ENCODE measurements around the gene HERPUD2.

The HERPUD2 gene, protein sequence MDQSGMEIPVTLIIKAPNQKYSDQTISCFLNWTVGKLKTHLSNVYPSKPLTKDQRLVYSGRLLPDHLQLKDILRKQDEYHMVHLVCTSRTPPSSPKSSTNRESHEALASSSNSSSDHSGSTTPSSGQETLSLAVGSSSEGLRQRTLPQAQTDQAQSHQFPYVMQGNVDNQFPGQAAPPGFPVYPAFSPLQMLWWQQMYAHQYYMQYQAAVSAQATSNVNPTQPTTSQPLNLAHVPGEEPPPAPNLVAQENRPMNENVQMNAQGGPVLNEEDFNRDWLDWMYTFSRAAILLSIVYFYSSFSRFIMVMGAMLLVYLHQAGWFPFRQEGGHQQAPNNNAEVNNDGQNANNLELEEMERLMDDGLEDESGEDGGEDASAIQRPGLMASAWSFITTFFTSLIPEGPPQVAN

DNA sequence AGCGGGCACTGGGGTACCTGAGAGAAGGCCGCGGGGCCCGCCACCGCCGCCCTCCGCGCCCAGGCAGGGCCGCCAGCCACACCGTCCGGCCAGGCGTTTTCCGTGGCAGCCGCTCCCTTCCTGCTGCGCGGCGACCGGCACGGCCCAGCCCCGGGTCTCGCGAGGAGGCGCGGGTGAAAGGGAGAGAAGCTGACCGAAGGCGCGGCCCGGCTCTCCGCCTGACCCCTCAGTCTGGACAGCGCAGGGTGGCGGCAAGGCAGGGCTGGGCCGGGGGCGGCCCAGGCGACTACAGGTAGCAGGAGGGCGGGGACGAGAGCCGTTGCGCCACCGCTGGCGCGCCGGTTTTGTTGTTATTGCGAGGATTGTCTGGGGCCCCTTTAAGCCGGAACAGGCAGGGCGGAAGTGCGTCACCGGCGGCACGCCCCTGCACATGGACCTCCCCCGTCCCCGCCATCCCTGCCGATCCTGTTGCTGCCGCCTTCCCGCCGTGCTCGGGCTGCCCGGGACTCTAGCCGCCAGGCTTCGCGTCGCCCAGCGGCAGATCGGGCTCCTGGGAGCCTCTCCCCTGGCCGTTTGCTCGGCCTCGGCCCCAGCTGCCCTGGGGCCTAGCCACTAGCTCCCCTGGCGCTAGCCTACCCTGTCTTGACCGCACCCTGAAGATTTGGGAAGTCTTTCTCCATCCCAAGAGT, at the start of gene HERPUD2:
Gene HERPUD2, minus strand, starts transcription at position 352 of the 689 bp plus-strand sequence. CDS start 805 bp downstream, outside the sequence.
- peak; percentile 92 to 93 for DNase-seq

DNA sequence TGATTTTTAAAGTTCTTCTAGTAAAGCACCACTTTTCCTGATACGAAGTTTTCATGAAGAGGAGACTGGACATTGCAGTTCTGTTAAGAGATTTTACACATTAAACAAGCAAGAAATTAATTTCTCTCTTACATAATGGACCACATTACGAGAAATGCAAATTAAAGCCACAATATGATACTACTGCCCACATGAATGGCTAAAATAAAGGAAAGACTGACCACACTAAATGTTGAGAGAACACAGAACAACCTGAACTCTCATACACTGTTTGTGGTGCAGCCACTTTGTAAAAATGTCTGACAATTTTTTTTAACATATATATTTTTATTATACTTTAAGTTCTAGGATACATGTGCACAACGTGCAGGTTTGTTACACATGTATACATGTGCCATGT, 44.0 kb upstream of the HERPUD2 start:
- DNase-seq, result no peak

DNA sequence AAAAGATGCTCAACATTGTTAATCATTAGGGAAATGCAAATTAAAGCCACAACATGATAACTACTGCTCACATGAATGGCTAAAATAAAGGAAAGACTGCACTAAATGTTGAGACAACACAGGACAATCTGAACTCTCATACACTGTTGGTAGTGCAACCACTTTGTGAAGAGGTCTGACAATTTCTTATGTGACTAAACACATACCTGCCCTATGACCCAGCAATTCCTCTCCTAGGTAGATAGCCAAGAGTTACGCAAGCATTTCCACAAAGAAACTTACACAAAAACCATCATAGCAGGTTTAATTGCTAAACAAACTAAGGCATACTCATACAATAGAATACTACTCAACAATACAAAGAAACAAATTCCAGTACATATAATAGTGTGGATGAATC, 41.8 kb upstream of the HERPUD2 start:
- DNase-seq, result no peak

DNA sequence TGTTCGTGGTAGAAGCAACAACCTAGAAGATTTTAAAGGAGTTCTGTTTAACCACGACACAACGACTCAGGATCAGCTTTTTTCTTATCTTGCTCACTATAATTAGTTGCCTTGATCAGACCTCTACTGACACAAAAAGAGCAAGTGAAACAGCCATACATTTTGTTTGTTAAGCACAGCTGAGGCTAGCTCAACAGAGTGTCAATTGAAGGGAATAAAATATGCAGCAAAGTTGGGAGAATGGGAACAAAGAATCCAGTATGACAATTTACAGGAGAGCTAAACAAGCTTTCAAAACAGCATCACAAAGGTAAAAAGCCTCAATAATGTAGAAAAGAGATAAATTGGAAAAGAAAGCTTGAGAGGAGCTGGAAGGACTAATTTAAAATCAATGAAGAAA, 40.5 kb upstream of the HERPUD2 start:
- no peak for DNase-seq

DNA sequence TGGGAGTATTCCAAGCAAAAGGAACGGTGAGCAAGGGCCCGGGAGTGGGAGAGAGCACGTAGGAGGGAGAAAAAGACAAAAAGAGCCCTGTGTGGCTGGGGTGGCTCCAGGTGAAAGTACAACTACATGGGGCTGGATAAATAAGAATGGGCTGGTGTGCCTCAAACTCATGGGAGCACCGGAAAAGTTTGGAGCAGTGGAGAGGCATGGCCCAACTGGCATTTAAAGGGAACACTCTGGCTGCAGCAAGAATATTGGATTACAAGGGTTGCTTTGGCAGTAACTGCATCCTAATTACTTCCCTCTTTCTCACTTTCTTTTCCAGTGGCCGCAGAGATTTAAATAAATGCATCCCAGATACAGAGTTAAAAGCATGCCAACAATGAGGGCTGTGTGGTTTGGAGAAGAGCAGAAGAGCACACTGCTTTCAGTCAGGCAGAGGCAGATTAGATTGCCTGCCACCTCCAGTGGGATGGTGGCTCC, 39.1 kb upstream of the HERPUD2 start:
- no peak for DNase-seq

DNA sequence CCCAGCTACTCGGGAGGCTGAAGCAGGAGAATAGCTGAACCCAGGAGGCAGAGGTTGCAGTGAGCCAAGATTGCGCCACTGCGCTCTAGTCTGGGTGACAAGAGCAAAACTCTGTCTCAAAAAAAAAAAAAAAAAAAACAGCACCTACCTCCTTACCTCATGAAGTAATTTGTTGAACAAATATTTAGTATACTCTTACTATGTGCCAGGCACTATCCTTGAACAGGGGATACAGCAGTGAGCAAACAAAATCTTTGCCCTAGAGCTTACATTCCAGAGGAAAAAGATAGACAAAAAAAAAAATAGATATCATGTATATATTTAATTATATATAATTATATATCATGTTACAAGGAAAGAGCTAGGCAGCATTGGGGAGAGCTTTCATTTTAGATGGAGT, 36.4 kb upstream of the HERPUD2 start:
- no peak for DNase-seq

DNA sequence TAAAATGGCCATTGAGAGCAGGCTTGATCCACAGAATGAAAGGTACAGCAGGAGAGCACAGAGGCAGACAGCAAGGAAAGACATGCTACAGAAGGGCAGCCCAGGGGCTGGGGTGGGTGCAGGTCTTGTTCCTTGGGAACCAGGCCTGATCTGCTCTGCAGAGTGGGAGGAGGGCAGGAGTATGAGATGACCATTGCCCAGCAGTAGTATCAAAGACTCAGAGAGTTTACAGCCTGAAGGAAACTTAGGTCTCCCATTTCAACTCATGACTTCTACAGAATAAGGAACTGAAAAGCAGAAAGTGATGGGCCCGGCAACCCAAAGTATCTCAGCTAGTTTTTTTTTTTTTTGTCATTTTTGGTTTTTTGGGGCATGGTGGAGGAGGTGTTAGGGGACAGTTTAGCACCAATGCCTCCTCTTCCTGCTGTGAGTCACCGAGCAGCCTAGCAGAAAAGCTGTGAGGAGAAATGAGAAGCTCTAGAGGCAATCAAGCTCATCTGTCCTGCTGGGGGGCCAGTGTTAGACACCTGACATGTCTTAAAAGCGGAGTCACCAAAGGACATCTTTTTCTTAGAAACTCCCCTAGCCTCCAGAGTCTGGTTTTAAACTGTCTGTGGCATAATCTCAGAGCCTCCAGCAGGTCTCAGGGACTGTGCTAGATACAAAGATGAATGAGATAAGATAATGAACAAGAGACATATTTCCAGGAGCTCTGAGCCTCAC, 34.3 kb upstream of the HERPUD2 start:
- peak; percentile 52 to 75 for DNase-seq

DNA sequence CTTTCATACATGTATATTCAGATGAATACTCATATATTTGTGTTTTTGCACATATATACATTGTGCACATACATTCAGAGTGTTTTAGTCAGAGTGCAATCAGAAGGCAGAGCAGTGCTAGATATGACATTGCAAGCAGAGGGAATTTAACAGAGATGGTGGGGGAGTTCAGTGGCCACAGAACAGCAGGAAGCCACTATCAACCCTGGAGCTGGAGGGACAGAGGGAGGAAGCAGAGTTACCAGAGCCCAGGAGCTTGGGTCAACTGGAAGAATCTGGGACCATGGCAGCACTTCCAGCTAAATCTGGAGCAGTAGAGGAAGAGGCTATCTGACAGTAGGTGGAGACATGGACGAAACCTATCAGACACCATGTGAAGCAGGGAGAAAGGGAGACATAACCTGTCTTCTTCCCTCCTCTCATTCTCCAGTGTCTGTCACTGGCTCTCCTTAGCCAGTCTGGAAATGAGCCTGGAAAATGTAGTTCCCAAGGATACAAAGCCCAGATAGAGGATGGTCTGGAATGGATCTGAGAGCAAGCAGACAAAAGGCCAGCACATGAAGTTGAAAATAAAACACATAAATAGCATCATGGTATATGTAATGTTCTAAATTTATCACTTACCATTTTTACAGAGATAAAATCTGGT, 33.6 kb upstream of the HERPUD2 start:
- DNase-seq, result no peak

DNA sequence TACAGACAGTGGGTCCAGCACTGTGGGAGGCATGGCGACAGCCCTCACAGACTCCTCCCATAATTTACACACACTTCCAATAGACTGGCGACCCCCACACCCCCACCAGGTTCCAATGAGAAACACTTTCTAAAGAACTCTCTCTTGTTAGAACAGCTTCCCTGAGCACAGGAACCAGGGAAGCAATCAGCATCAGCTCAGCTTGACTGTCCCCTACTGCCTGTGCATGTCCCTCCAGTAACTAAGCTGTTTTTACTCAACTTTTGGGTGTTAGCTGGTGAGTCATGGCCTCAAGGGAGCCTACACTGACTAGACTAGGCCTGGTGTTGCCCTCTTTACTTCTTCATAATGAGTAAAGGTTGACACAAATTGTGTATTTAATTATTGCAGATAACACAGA, 32.6 kb upstream of the HERPUD2 start:
- DNase-seq, result peak in 1 of 2 donors; percentile 11

DNA sequence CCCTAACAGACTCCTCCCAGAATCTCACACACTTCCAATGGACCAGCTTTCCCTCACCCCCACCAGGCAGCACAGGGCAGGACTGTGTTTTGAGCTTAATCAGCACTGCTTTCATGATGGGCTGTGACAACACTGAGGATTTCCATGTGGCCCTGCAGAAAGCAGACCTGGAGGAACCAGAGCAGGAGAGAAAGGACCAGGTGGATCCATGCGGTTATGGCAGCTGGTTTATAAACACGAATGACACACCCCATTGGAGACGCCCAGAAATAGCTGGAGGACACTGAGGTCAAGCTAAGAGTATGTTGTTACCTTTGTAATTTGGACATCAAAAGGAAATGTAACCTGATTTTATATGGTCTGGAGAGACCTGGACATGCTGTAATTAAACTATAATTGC, 31.7 kb upstream of the HERPUD2 start:
- DNase-seq, result no peak

DNA sequence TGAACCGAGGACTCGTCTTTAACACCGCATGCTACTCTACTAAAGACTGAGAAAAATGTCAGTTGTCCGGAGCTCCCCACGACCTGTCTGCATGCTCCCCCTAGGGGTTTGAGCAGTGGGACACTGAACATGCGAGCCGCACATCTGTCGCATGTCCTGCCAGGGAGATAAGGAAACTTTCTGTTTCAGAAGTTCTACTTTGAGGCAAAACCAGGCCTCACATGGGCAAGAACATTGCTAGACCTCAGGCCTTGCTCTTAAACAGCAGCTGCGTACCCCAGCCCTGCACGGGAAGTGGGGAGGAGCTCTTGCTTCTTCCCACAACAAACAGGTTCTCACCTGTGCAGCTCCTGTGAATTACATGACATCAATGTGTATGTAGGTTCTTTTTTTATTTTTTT, 30.3 kb upstream of the HERPUD2 start:
- peak; percentile 77 to 81 for DNase-seq

DNA sequence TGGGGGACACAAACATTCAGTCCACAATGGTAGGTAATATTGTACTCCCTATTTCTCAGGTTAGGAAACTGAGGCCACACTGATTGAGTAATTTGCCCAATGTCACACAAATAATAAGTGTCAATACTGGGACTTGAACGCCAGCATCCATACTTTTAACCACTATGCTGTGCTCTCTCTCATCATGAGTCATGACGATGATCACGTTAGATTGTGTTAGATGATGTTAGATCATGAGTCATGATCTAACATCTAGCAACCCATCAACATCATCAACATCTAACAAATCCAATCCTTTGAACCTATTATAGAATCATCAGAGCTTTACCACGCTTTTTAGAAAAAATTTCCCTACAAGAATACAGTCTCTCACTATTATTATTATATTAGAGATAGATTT, 28.1 kb upstream of the HERPUD2 start:
- DNase-seq, result peak in 1 of 2 donors; percentile 36

DNA sequence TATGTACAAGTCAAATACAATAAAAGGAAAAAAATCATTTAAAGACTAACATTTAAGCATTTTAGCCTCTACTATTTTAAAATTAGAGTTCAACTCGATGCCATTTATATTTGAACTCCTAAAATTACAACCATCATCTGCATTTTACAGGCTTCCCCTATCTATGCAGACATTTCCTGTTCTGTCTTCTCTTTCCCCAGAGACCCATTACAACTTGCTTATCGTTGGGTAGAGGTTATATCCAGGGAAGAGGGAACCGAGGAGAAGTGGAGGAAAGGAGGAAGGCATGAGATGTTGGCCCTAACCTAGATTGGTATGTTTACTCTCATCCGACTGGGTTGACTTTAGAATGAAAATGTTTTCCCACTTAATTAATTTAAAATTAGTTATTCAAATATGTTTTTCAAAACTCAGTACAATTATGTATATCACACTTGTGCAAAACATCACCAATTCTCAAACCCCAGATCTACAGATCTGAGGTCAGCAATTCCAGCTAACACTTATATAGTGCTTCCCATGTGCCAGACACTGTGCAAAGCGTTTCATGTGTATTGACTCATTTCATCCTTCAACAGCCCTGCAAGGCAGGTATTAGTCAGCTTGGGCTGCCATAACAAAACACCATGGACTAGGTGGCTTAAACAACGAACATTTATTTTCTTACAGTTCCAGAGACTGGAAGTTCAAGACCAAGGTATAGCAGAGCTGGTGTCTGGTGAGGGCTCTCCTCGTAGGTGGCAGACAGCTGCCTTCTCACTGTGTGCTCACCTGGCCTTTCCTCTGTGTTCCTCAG, 27.3 kb upstream of the HERPUD2 start:
- no peak for DNase-seq

DNA sequence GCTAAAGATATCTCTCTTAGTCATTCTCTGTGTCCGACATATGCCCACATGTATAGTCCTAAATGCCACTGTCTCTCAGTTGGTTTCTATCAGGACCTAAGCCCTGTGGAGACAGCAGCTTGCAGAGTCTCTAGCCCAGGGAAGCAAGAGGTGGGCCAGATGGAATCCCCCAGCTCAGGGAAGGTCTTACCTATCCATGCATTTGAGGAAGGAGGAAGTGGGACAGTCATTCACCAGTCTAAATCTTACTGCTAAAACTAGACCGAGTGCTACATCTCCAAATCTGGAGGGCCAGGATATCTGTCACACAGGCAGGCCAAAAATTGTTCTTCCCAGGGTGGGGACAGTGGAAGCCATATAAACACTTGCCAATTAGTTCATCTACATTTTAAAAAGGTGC, 26.4 kb upstream of the HERPUD2 start:
- DNase-seq, result no peak

DNA sequence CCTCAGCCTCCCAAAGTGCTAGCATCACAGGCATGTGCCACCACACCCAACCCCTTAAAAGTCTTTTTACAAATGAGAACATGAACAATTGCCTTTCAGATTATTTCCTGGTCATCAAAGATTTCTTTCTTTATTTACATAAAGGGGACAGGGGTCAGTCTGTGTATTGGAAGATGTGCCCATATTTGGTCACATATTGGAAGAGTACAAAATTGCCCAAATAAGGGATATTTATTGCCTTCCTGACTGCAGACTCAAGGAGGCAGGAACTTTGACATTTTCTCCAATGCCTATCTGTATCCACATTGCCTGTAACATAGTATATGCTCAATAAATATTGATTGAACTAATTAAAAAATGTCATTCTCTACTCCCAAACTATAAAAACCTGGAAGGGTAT, 25.9 kb upstream of the HERPUD2 start:
- no peak for DNase-seq

DNA sequence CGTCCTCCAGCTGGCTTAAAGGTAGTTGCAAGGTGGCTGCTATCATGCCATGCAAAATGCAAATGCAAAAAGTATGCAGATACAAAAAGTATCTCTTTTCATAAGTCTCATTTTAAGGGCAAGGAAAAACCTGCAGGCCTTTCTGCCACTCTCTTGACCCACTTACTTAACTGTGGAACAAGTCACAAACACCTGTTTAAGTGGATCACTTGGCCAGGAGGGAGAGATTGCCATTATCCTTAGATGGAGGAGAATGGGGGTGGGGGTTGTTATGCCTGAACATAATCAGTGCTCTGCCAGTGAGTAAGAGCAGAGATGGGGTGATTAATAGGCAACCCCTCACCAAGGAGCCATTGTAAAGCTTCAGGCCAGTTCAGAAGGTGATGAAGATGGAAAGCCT, 25.1 kb upstream of the HERPUD2 start:
- DNase-seq, result no peak

DNA sequence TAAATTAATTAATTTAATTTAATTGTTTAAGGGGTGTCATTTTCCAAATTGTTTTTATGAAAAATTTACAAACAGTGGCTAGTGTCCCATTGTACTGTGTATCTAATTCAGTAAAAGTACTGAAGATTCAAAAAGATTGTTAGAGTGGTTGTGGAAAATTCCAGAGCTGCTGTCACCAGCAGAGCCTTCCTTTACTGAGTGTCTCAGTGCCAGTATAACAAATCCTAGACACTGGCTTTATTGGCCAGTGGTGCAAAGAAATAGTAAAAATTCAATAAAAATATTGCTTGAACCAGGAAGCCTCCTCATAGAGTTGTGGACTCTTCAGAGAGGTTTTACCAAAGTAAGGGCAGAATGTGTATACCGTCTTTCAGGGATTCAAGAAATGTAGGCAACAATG, 23.1 kb upstream of the HERPUD2 start:
- no peak for DNase-seq

DNA sequence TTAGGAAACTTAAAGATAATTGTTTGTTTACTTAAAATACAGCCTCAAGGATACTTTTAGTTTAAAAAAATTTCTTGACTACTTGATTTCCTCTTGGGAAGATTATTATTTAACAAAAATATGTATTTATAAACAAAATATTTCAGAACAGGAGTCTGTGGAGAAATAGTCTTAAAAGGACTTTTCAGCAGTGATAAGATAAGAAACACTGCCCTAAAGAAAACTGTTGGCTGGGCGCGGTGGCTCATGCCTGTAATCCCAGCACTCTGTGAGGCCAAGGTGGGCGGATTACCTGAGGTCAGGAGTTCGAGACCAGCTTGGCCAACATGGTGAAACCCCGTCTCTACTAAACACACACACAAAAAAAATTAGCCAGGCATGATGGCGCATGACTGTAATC, 22.6 kb upstream of the HERPUD2 start:
- no peak for DNase-seq

DNA sequence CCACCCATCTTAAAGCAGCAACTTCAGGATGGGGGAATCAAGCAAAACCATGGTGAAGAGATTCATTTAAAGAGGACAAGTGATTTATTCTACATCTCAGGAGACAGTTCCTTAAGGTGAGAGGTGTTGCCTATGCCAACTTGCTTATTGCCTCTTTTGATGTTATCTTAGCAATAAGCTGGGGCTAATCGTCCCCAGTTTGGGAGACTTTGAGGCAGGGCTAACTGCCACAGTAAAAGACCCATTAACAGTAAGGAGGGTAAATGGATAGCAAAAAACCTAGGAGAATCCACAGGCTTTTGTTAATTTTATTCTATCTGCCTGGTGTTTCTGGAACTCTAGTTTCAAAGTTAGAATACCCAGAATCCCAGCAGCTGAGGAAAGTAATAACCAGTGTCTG, 22.1 kb upstream of the HERPUD2 start:
- DNase-seq, result no peak

DNA sequence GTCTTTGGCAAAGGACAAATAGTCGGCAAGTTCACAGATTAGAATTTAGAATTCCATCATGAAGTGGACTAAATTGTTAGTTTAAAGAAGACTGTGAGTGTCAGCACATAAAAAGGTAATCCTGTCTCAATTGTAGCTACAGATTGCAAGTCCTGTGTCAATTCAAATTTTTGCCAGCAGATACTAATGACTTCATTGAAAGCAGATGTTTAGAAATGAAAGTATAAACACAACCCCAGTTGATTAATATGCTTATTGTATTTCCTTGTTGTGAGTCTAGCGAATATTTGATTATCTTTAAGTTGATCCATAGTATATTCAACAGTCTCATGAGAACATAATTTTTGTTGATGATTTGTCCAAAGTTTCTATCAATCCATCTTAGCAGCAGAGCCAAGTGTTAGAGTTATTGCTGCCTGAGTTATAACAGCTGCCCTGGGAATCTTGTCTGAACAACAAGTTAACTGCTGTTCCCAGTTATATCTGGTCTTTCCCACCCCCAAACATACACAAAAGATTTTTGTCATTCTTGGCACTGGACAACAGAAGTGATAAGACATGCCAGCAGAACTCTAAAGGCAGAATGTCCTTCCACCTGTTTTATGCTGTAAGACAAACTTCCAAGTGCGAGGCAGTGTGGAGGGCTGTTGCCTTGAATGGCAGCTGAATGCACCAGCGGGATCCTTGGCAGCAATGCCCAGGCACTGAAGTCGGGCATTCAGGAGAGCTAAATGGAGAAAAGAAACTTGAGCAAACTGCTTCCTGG, 21.3 kb upstream of the HERPUD2 start:
- no peak for DNase-seq

DNA sequence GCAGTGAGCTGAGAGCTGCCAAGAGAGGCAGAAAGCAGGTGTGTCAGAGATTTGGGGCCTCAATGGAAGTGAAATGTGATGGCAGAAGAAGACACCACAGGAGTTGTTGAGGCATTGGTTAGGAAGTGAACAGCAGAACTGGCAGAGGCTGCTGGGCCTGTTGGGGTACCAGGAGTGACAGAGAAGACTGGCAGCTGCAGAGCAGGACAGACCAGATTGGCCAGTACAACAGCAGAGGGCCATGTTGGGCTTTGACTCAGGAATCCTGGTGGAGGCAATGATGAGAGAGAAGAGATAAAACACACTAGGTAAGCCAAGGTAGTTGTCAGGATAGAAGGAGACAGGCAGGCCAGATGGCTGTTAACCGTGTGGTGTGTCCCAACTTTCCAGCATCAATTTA, 19.9 kb upstream of the HERPUD2 start:
- no peak for DNase-seq
